PC-3 (cell line): ENCODE data around the gene INPP5D. TPM values are rescaled to one million over a fixed set of nuclear protein-coding genes. Genes with fewer than 3 reads are reported as not detected.

Experiments used
- ATAC-seq: fragments of 200-7000 bp; cut with Tn5 transposase; 2 replicates; pipeline ENCODE4 v1.9.1; 2020; ENCODE audit warnings: mild to moderate bottlenecking, moderate library complexity
- BruUV-seq: library from RNA; stranded (reverse); fragments of 400-500 nt; replicated peaks from 2 replicates; lab custom pipeline; 2021; lab: Mats Ljungman, UMichigan
- CTCF ChIA-PET: fragments of 300-600 bp; sonication (Branson Sonifier 250); formaldehyde crosslinking; loops from one replicate; lab custom pipeline; 2022; ENCODE audit warnings: antibody characterized with exemption; lab: Charles Lee
- POLR2A ChIA-PET: fragments of 300-600 bp; sonication (Branson Sonifier 250); formaldehyde crosslinking; loops from one replicate; lab custom pipeline; 2022; ENCODE audit warnings: antibody characterized with exemption; ENCODE audit not compliant: unreplicated experiment; lab: Charles Lee
- DNase-seq: peaks from one replicate; pipeline ENCODE4 v3.0.0-alpha.2; 2015
- H2AFZ ChIP-seq: fragments of 300-600 bp; sonication (generic); 2 replicates; pipeline ENCODE4 v1.6.0; 2016; ENCODE audit warnings: antibody characterized with exemption, low read length
- H3F3A ChIP-seq: fragments of 300-600 bp; sonication (generic); one replicate; pipeline ENCODE4 v1.6.0; 2017; ENCODE audit warnings: antibody characterized with exemption, low read length, control low read depth, mild to moderate bottlenecking; ENCODE audit not compliant: unreplicated experiment
- H3K27ac ChIP-seq: fragments of 300-600 bp; sonication (generic); 2 replicates; pipeline ENCODE4 v1.5.1; 2016; ENCODE audit warnings: mild to moderate bottlenecking, low read length
- H3K27me3 ChIP-seq: fragments of 300-600 bp; sonication (generic); 2 replicates; pipeline ENCODE4 v1.6.1; 2016; ENCODE audit warnings: low read length, mixed read lengths
- H3K36me3 ChIP-seq: fragments of 300-600 bp; sonication (generic); 2 replicates; pipeline ENCODE4 v1.6.1; 2016; ENCODE audit warnings: low read depth, mixed run types, low read length, mixed read lengths
- H3K4me1 ChIP-seq: fragments of 300-600 bp; sonication (generic); 2 replicates; pipeline ENCODE4 v1.5.1; 2016; ENCODE audit warnings: low read length; ENCODE audit not compliant: insufficient read depth
- H3K4me2 ChIP-seq: fragments of 300-600 bp; sonication (generic); 2 replicates; pipeline ENCODE4 v1.6.0; 2016; ENCODE audit warnings: low read length
- H3K4me3 ChIP-seq: fragments of 300-600 bp; sonication (generic); 2 replicates; pipeline ENCODE4 v1.5.1; 2016; ENCODE audit warnings: mild to moderate bottlenecking, low read length, mixed read lengths
- H3K79me2 ChIP-seq: fragments of 300-600 bp; sonication (generic); 2 replicates; pipeline ENCODE4 v1.6.1; 2017; ENCODE audit warnings: low read length, mixed read lengths
- H3K9ac ChIP-seq: fragments of 300-600 bp; sonication (generic); 2 replicates; pipeline ENCODE4 v1.6.0; 2016; ENCODE audit warnings: mild to moderate bottlenecking, low read length
- H3K9me2 ChIP-seq: fragments of 300-600 bp; sonication (generic); replicated peaks from 2 replicates; pipeline ENCODE4 v1.6.1; 2016; ENCODE audit warnings: mixed run types, low read length, mixed read lengths
- H3K9me3 ChIP-seq: fragments of 300-600 bp; sonication (generic); 2 replicates; pipeline ENCODE4 v1.6.1; 2016; ENCODE audit warnings: low read length, mixed read lengths
- H4K20me1 ChIP-seq: fragments of 300-600 bp; sonication (generic); 2 replicates; pipeline ENCODE4 v1.6.1; 2016; ENCODE audit warnings: low read length, mixed read lengths
- CTCF ChIP-seq: fragments of 300-600 bp; sonication (generic); conservative IDR thresholded peaks from 2 replicates; pipeline ENCODE4 v1.5.1; 2017; ENCODE audit warnings: antibody characterized with exemption, low read depth, mild to moderate bottlenecking, low read length
- EZH2 ChIP-seq: fragments of 300-600 bp; sonication (generic); IDR thresholded peaks from one replicate; pipeline ENCODE4 v1.6.1; 2017; ENCODE audit warnings: antibody characterized with exemption, mild to moderate bottlenecking, low read length; ENCODE audit not compliant: unreplicated experiment
- EZH2phosphoT487 ChIP-seq: fragments of 300-600 bp; sonication (generic); IDR thresholded peaks from 2 replicates; pipeline ENCODE4 v1.6.1; 2018; ENCODE audit warnings: mild to moderate bottlenecking, antibody characterized with exemption, low read length, borderline replicate concordance
- intact Hi-C: fragments of 100-400 bp; cut with micrococcal nuclease; formaldehyde crosslinking; loops from 2 replicates; pipeline ENCODE4 v1.9.0; 2023
- total RNA-seq: library from RNA; depleted of rRNA; stranded (reverse); fragments of >200 nt; gene quantifications from 2 replicates; pipeline ENCODE4 v1.2.3, GENCODE V29; 2014

INPP5D gene
- total RNA-seq, 1 experiment from 2014 or later, result 0.26 TPM

DNA sequence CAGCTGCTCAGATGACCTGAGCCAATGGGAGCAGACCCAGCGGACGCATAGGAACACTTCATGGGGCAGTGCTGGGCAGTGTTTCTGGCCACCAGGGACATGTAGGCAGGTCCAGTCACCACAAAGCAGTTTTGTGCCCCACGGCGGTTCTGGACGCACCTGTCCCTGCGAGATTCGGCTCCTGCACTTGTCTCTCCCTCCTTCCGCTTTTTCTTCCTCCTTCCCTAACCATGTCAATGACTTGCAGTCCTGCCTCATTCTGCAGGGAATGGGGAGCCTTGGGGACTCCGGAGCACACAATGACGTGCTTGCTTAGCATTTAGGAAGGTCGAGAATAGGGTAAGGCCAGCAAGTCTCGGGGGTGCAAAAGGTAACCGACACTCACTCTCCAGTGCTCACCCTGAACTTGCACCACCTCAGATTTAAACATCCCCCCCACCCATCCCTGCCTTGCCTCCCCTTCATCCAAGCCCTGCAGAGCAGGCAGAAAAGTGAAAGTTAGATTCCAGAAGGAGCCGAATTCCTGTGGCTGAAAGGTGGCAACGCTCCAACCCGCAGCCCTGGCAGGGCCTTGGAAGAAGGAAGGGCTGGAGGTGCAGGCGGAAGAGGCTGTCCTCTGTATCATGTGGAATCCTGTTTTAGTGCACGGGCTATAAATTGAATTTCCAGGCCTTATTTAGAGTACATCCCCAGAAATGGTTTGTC, 150.9 kb downstream of the INPP5D start:
- intact Hi-C loops, result loop anchor here (1.0 kb wide), 1 partner anchor 36 kb away; no protein-coding TSS in a partner anchor
- TF ChIP-seq EZH2phosphoT487 (no peak), CTCF (no peak), EZH2 (no peak)
- no peaks in the 10 kb centered on the region for H3K9me3 ChIP-seq
- H3K79me2 ChIP-seq, result no peaks in the 10 kb centered on the region
- peak overlapping the region; percentile 54 for H3K4me2 ChIP-seq
- BruUV-seq, result no TSS peak
- H3K4me1 ChIP-seq, result peaks cover 37% of the 10 kb centered on the region
- peak; percentile 95 for DNase-seq
- no peaks in the 10 kb centered on the region for H3F3A ChIP-seq
- H3K27me3 ChIP-seq, result no peaks in the 10 kb centered on the region
- H3K27ac ChIP-seq, result peak overlapping the region; percentile 62
- peak; percentile 81 for ATAC-seq
- H4K20me1 ChIP-seq, result no peaks in the 10 kb centered on the region
- POLR2A ChIA-PET, result no interaction called here
- H3K4me3 ChIP-seq, result no peak overlapping the region
- peak overlapping the region; percentile 60; the same call in 1 of the 2 replicates for H2AFZ ChIP-seq
- peak overlapping the region; percentile 22 for H3K9ac ChIP-seq
- CTCF ChIA-PET, result no interaction called here
- no peaks in the 10 kb centered on the region for H3K9me2 ChIP-seq
- no peaks in the 10 kb centered on the region for H3K36me3 ChIP-seq

DNA sequence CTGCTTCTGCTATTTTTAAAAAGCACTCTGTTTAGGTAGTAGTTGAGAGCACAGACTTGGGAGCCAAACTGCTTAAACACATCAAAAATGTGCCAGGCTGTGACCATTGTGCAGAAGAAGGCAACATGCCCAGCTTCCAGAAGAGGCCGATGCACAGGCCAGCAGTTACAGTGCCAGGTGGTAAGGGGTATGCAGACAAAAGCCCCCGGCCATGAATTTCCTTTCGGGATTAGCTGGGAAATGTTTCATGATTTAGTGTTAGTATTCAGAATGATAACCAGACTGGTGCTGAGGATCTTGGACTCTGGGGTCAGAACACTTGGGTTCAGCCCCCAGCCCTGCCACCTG, 151.4 kb downstream of the INPP5D start:
- Histone ChIP-seq H3K9me2 (no peaks in the 10 kb centered on the region), H3K9me3 (no peaks in the 10 kb centered on the region), H3K27me3 (no peaks in the 10 kb centered on the region), H3K4me2 (peak overlapping the region; percentile 54), H3K4me3 (no peak overlapping the region), H3K79me2 (no peaks in the 10 kb centered on the region), H2AFZ (peak overlapping the region; percentile 60; the same call in 1 of the 2 replicates), H3K4me1 (peaks cover 37% of the 10 kb centered on the region), H4K20me1 (no peaks in the 10 kb centered on the region), H3K27ac (peak overlapping the region; percentile 62), H3K36me3 (no peaks in the 10 kb centered on the region), H3K9ac (peak overlapping the region; percentile 22), H3F3A (no peaks in the 10 kb centered on the region)
- BruUV-seq, result TSS peak; percentile 92
- ChIA-PET POLR2A (no interaction called here), CTCF (interaction anchor here (0.5 kb wide), 1 partner anchor 76 kb away, joined by 4 read pairs; no protein-coding TSS in a partner anchor)
- intact Hi-C loops, result loop anchor here (1.0 kb wide), 1 partner anchor 36 kb away; no protein-coding TSS in a partner anchor
- no peak for TF ChIP-seq CTCF
- DNase-seq, result no peak
- no peak for ATAC-seq

DNA sequence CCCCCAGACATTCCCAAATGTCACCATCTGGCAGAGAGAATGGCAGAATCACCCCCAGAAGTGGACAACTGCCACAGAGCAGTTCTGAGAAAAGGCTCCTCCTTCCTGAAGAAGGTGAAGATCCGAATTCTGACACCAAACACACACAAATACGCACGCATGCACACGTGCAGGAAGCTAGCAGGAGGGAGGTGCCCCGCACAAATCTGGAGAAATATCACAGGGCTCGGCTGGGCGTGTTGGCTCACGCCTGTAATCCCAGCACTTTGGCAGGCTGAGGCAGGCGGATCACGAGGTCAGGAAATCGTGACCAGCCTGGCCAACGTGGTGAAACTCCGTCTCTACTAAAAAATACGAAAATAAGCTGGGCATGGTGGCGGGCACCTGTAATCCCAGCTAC, 152.9 kb downstream of the INPP5D start:
- H3K36me3 ChIP-seq, result no peaks in the 10 kb centered on the region
- BruUV-seq, result no TSS peak
- H3K79me2 ChIP-seq, result no peaks in the 10 kb centered on the region
- H3K27me3 ChIP-seq, result no peaks in the 10 kb centered on the region
- H4K20me1 ChIP-seq, result no peaks in the 10 kb centered on the region
- no peak overlapping the region for H2AFZ ChIP-seq
- H3K4me3 ChIP-seq, result no peak overlapping the region
- H3K4me2 ChIP-seq, result no peak overlapping the region
- no peaks in the 10 kb centered on the region for H3F3A ChIP-seq
- no peak overlapping the region for H3K27ac ChIP-seq
- intact Hi-C loops, result no loop called here
- H3K9ac ChIP-seq, result no peak overlapping the region
- DNase-seq (no peak), ATAC-seq (no peak)
- no peaks in the 10 kb centered on the region for H3K9me3 ChIP-seq
- H3K4me1 ChIP-seq, result peaks cover 36% of the 10 kb centered on the region
- TF ChIP-seq CTCF (no peak), EZH2phosphoT487 (no peak), EZH2 (no peak)
- POLR2A ChIA-PET, result no interaction called here
- no peaks in the 10 kb centered on the region for H3K9me2 ChIP-seq
- CTCF ChIA-PET, result no interaction called here
